ENCODE measurements around the gene VSIG10L.

GRCh38 chr19:51319649-51320279, 22.2 kb downstream of the VSIG10L start:
- no peak for TF ChIP-seq CTCF (conservative IDR thresholded peaks at IDR 0.05; ENCODE audit: low read length)
- TF ChIP-seq EZH2phosphoT487 (IDR thresholded peaks at IDR 0.05; ENCODE audit: borderline replicate concordance, low read depth, low read length) = no peak
